NCI-H526 (cell line): ENCODE data around the gene ZFP3.
"Not testable (repeated sequence)": the region's sequence is repeated elsewhere in the genome, so short reads cannot be mapped to it uniquely, and the experiment has no call there.

Experiments used
- DNase-seq, 2 experiments: peaks; one replicate each; lab custom pipeline; 2025; lab: John Stamatoyannopoulos, UW

ZFP3 gene

DNA sequence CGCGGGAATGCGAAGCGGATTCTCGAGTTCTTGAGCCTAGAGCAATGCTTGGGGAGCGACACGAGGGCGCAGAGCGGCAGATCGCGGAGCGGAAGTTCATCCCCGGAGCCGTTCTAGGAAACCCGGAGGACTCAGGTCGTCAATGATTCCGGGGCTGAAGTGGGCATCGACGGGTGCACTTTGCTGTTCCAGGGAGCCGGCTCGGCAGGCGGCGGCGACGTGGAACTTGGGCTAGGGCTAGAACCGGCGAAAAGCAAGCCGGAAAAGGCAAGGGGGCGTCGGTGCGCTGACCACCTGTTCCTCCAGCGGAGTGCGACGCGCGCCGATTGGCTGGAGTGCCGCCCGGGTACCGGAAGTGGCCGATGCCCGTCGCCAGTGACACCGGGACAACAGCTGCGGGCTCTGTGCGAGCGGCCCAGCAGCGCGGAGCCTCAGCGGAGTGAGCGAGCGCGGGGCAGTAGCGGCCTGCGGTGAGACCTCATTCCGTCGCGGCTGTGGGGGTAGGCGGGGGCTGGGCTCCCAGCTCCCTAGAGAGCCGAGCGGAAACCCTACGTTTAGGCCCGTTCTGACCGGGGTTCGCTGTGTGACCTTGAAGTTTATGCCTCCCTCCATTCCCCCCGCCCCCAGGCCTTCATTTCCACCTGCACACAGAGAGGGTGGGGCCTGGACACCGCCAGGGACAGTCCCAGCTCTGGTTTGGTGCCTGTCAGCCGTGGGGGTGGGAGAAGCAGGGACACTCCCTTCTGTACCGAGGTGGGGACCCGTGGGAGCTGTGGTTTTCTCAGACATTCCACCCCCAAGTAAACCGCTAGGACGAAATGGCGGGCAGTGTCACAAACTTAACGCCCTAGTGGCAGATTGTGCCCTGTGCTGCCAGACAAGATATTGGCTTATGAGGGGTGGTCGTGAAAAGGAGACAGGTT is at the start of gene ZFP3:
Gene ZFP3, plus strand, starts transcription at position 362 of the 923 bp plus-strand sequence. CDS start 13,038 bp downstream, outside the sequence.
- peak; percentile 72 to 90 for DNase-seq

GRCh38 chr17:5030168-5030567 is 48.1 kb upstream of the ZFP3 start:
- DNase-seq: not testable (repeated sequence)

GRCh38 chr17:5031365-5032082 is 46.7 kb upstream of the ZFP3 start:
- DNase-seq: peak; percentile 62 to 77

GRCh38 chr17:5032865-5033264 is 45.4 kb upstream of the ZFP3 start:
- DNase-seq: no peak

GRCh38 chr17:5033352-5034015 is 44.8 kb upstream of the ZFP3 start:
- DNase-seq: no peak

GRCh38 chr17:5034063-5034462 is 44.2 kb upstream of the ZFP3 start:
- no peak for DNase-seq

- DNase-seq: no peak
These were observed 43.6 kb upstream of the ZFP3 start for GRCh38 chr17:5034651-5035050.

DNA sequence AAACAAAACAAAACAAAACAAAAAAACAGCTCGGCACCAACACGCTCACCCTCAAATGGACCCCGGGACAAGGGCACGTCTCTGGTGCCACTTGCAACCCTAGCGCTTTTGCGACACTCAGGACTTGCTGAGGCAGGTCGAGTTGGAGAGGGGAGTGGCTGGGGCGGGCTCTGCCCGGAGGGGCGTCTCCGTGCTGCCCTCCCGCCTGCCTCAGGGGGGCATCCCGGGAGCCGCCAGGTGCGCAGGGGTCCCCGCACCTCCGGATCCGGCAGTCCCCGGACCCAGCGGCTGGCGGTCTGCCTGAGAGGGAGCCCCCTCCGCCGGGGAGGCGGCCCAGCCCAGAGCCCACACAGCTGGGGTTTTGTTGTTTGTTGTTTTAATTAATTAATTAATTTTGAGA is 43.0 kb upstream of the ZFP3 start, which contains the start of gene SLC52A1:
Gene SLC52A1, minus strand, starts transcription at position 112 of the 400 bp plus-strand sequence. CDS start 820 bp downstream, outside the sequence.
- DNase-seq: peak in 1 of 2 experiments; percentile 11

DNA sequence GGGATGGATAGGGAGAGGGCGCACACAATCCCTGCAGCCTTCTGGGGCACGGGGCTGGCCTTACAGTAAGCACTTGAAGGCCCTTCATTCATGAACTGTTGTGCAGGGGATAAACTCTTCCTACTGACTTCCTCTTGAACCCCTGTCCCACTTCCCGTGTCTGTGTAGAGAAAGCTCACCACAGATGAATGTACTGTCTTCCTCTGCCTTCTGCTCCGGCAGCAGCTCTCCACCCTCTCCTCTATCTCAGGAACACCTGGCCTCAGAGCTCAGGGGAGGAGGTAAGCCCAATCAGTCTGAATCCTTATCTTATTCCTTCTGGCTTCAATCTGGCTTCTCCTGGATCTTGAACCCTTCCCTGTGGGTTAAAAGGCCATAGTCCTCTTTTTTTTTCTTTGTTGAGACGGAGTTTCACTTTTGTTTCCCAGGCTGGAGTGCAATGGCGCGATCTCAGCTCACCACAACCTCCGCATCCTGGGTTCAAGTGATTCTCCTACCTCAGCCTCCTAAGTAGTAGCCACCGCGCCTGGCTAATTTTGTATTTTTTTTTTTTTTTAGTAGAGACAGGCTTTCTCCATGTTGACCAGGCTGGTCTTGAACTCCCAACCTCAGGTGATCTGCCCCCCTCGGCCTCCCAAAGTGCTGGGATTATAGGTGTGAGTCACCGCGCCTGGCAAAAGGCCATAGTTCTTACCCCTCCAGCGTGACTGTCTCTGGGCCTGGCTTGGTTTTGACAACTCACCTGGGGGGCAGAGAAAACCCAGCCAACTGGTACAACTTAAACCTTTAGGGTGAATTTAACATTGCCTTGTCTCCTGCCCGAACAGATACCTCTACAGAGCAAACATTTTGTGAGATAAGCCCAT is 35.9 kb upstream of the ZFP3 start:
- no peak for DNase-seq

DNA sequence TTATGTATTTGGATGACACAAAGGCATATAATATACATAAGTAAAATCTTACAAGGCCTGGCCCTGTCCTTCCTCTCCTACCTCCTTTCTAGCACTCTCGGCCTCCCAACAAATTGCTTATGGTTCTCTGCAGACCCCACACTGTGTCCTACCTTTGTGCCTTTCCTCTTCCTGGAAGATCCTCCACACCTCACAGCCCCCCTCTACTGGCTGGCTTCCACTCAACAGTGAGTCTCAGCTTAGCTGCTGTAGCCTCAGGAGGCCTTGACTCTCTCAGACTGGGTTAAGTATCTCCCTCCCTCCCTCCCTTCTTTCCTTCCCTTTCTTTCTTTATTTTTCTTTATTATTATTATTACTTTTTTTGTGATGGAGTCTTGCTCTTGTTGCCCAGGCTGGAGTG is 34.7 kb upstream of the ZFP3 start:
- no peak for DNase-seq

DNA sequence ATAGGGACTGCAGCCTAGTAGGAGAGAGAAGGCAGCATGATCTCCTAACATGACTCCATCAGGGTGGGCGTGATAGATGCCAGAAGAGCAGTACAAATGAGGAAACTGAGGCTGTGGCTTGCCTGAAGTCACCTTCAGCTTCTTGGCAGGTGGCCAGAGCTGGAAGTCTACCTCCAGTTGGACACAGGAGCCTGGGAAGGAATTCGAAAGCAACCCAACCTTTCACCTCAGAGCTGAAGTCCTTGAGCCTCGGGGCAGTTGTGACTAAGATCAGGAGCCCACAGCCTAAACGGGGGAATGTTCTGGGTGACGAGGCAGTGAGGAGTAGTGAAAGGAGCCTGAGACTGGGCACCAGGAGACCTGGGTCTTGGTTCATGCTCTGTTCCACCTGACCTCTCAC is 33.6 kb upstream of the ZFP3 start:
- DNase-seq: no peak

GRCh38 chr17:5045496-5045895 is 32.8 kb upstream of the ZFP3 start:
- DNase-seq: no peak

GRCh38 chr17:5047446-5047845 is 30.8 kb upstream of the ZFP3 start:
- DNase-seq: no peak

DNA sequence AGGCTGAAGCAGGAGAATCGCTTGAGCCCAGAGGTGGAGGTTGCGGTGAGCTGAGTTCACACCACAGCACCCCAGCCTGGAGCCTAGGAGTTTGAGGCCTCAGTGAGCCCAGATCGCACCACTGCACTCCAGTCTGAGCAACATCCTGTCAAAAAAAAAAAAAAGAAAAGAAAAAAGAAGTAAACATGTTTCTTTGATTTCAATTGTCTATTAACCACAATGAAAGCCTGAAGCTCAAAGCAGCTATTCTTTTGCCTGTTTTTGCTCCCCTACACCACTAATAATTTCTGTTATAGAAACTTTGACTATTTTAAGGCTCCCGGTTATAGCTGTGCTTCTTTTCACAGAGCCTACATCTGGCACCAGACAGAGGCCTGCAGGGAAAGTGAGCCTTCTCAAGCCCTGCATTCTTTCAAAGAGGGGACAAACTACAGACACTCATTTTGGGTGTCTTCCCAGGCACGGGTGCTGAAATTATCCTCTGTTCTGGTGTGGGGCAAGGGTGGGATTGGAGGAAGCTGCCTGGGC is 28.9 kb upstream of the ZFP3 start:
- DNase-seq: no peak

DNA sequence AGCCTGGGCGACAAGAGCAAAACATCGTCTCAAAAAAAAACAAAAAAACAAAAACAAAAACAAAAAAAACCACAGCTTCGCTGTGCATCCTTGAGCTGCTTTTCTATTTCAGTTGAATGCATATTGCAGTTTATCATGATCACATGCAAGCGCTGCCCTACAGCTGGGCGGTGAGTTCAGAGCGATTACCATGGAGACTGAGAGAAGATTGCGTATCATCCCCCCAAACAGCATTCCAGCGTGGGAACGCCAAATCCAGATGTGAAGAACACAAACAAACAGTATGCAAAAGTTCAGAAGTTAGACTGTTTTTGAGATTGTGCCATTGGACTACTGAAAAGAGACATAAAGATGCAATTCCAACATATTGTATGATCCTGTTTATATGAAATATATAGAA is 28.0 kb upstream of the ZFP3 start:
- no peak for DNase-seq

GRCh38 chr17:5055543-5055942 is 22.7 kb upstream of the ZFP3 start:
- DNase-seq: peak in 1 of 2 experiments; percentile 0

DNA sequence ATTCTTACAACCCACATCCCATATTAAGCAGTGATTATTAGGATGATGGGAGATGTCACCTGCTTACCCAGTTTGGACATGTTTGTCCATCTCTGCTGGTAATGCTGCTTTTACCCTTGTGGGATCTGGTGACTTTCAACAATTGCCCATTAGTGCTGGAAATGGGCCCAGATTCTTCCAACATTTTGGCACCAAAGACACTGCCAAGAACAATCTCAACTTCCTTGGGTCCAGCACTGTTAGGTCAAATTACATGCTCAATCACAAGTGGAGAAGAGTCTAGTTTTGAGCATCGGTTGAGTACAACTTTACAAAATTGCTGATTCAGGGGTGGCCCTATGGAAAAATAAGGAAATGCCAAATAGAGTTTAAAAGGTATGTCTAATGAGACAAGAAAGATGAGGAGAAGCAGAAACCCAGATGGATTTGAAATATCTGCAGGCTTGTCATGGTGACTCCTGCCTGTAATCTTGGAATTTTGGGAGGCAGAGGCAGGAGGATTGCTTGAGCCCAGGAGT is 13.0 kb upstream of the ZFP3 start:
- no peak for DNase-seq

GRCh38 chr17:5068236-5068635 is 10.0 kb upstream of the ZFP3 start:
- no peak for DNase-seq

DNA sequence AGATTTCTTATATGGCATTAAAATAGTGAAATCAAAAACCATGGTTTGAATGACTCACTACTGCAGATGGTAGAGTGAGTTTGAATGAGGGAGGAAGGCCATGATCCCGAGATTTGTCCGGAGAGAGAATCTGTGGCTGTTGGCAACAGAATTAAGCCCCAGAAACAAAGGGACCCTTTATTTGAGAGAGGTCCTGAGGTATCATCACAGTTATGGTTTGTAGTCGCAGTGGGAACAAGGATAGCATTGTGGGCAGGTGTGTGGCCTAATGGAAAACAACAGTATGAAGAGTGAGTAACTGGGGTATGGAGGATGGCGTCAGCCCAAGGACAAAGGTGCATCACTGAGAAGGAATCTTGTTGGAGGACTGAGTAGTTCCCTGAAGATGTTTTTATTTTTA is 8.5 kb upstream of the ZFP3 start:
- DNase-seq: peak in 1 of 2 experiments; percentile 15

DNA sequence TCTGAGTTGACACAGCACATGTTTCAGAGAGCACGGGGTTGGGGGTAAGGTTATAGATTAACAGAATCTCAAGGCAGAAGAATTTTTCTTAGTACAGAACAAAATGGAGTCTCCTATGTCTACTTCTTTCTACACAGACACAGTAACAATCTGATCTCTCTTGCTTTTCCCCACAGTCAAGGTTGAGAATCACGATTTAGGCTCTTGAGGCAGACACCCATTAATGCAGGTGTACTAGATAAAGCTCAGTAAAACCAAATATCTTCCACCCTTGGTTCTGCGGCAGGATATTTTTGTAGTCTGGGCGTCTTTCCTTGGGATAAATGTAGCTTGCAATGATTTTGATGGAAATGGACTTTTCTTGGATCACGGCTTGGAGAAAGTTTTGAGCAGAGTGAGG is 2.8 kb upstream of the ZFP3 start:
- not testable (repeated sequence) for DNase-seq

DNA sequence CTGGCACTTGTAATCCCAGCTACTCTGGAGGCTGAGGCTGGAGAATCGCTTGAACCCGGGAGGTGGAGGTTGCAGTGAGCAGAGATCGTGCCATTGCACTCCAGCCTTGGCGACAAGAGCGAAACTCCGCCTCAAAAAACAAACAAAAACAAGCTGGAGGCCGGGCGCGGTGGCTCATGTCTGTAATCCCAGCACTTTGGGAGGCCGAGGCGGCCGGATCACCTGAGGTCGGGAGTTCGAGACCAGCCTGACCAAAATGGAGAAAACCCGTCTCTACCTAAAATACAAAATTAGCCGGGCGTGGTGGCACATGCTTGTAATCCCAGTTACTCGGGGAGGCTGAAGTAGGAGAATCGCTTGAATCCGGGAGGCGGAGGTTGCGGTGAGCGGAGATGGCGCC is 992 bp upstream of the ZFP3 start:
- not testable (repeated sequence) for DNase-seq
